GM19397 (cell line): Measurements from ENCODE around the gene BDH2.

Experiments
- ATAC-seq: cut with Tn5 transposase; IDR thresholded peaks from one replicate; pipeline ENCODE4 v1.9.1; 2021; ENCODE audit warnings: mild to moderate bottlenecking, moderate library complexity; ENCODE audit not compliant: unreplicated experiment

Gene BDH2

DNA sequence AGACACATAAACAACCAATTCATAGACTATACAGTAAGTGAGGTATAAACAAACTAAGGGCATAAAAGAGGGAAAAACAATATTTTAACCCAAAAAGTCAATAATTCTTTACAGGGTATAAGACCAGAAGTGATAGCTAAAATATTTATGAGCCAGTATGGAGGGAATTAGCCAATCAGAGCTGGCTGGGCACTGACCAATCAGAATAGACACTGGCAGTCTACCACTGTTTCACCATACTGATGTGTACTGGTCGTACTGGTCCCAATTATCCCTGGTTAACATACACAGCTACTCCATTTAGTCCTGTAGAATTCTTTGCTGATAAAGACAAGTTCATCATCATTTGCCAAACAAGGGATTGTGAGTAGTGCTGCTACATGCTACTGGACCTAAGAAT is 70.3 kb downstream of the BDH2 start:
- ATAC-seq = no peak
